K562 (cell line): Measurements from ENCODE around the gene MTCL3.

Experiments
- ATAC-seq: fragments of 200-7000 bp; cut with Tn5 transposase; 3 replicates; pipeline ENCODE4 v1.9.1; 2020; ENCODE audit warnings: moderate library complexity
- BruUV-seq: library from RNA; stranded (reverse); fragments of 400-500 nt; replicated peaks from 2 replicates; lab custom pipeline; 2021; lab: Mats Ljungman, UMichigan
- CTCF ChIA-PET: fragments of 300-600 bp; formaldehyde crosslinking; extraction: SDS; loops from one replicate; lab custom pipeline; 2021; ENCODE audit warnings: low intra/inter-chr PET ratio; lab: Yijun Ruan, JAX
- POLR2A ChIA-PET: fragments of 300-600, 350-650 bp; sonication (Branson Sonifier 250); formaldehyde crosslinking; extraction: SDS; loops from one replicate; lab custom pipeline; 2021; ENCODE audit warnings: antibody characterized with exemption, inconsistent platforms; lab: Yijun Ruan, JAX
- DNase-seq, 4 experiments: peaks; one replicate each; pipeline versions ENCODE4 v3.0.0 to v3.0.0-alpha.2; 2011 to 2018; ENCODE audit warnings: low spot score in 3 of 4, mixed read lengths in 3 of 4; ENCODE audit errors: extremely low read depth in 1 of 4
- FAIRE-seq: peaks from 2 replicates; lab custom pipeline; 2011; peaks lifted over from hg19 to GRCh38; lab: Jason Lieb, UNC
- H2AFZ ChIP-seq: 2 replicates; pipeline ENCODE4 v1.6.0; 2011; ENCODE audit warnings: low read depth, low read length, control low read depth, inconsistent platforms
- H3K27ac ChIP-seq: fragments of 200-600 bp; 3 replicates; pipeline ENCODE4 v1.8.0; 2011; ENCODE audit warnings: low read depth, mild to moderate bottlenecking, control low read depth, inconsistent platforms, low read length, moderate library complexity, mixed read lengths; ENCODE audit errors: extremely low read depth
- H3K27me3 ChIP-seq, 2 experiments: fragments of 300-600 bp in 1 of 2; 2 replicates in 1 of 2; 3 replicates in 1 of 2; pipeline versions ENCODE4 v1.6.0 to v1.8.0; 2011; ENCODE audit warnings: inconsistent platforms in 2 of 2, low read length in 2 of 2, mild to moderate bottlenecking in 1 of 2, mixed read lengths in 1 of 2, moderate library complexity in 1 of 2; ENCODE audit not compliant: control insufficient read depth in 2 of 2, insufficient read depth in 2 of 2
- H3K36me3 ChIP-seq: fragments of 300-600 bp; 3 replicates; pipeline ENCODE4 v1.8.0; 2011; ENCODE audit warnings: mild to moderate bottlenecking, low read length, inconsistent platforms; ENCODE audit not compliant: control insufficient read depth, insufficient read depth
- H3K4me1 ChIP-seq, 2 experiments: fragments of 200-600 bp in 1 of 2; replicated peaks in 1 of 2; 2 replicates in 1 of 2; 3 replicates in 1 of 2; pipeline versions ENCODE4 v1.5.1 to v1.8.0; 2011; ENCODE audit warnings: inconsistent platforms in 2 of 2, low read length in 2 of 2, mild to moderate bottlenecking in 1 of 2, mixed read lengths in 1 of 2, moderate library complexity in 1 of 2; ENCODE audit not compliant: control insufficient read depth in 2 of 2, insufficient read depth in 2 of 2
- H3K4me2 ChIP-seq: 2 replicates; pipeline ENCODE4 v1.6.1; 2011; ENCODE audit warnings: low read length, control low read depth, inconsistent platforms, mixed read lengths; ENCODE audit not compliant: insufficient read depth
- H3K4me3 ChIP-seq: fragments of 200-600 bp; sonication (generic), shearing (Covaris generic); 2 replicates; pipeline ENCODE4 v1.5.1; 2016; ENCODE audit warnings: control low read depth, inconsistent platforms
- H3K79me2 ChIP-seq: fragments of 200-600 bp; 3 replicates; pipeline ENCODE4 v1.8.0; 2011; ENCODE audit warnings: low read length, inconsistent platforms; ENCODE audit not compliant: control insufficient read depth, insufficient read depth
- H3K9ac ChIP-seq, 2 experiments: 2 replicates each; pipeline versions ENCODE4 v1.6.0 to v1.6.1; 2011; ENCODE audit warnings: low read depth in 2 of 2, low read length in 2 of 2, control low read depth in 1 of 2, inconsistent platforms in 1 of 2, mild to moderate bottlenecking in 1 of 2, mixed read lengths in 1 of 2; ENCODE audit not compliant: insufficient read depth in 1 of 2
- H3K9me1 ChIP-seq: one replicate; pipeline ENCODE4 v1.6.0; 2011; ENCODE audit warnings: inconsistent platforms, mild to moderate bottlenecking, low read length, moderate library complexity; ENCODE audit not compliant: control insufficient read depth, insufficient read depth
- H3K9me3 ChIP-seq: replicated peaks from 2 replicates; pipeline ENCODE4 v1.5.1; 2011; ENCODE audit warnings: low read depth, low read length, inconsistent platforms; ENCODE audit not compliant: control insufficient read depth, insufficient read depth
- H4K20me1 ChIP-seq: replicated peaks from 2 replicates; pipeline ENCODE4 v1.6.1; 2011; ENCODE audit warnings: low read length, inconsistent platforms, mixed read lengths; ENCODE audit not compliant: control insufficient read depth, insufficient read depth
- CEBPB ChIP-seq: fragments of 450-650 bp; IDR thresholded peaks from 2 replicates; pipeline ENCODE4 v1.6.1; 2016; ENCODE audit warnings: missing genetic modification characterization, missing compliant biosample characterization
- FOXM1 ChIP-seq, 2 experiments: fragments of 450-650 bp in 1 of 2; sonication (generic) in 1 of 2; formaldehyde crosslinking in 1 of 2; IDR thresholded peaks; 2 replicates each; pipeline versions ENCODE4 v1.6.1 to v1.9.0; 2017 to 2022; ENCODE audit warnings: low read depth in 2 of 2, mild to moderate bottlenecking in 2 of 2, missing genetic modification reagents in 1 of 2, moderate library complexity in 1 of 2
- HDAC1 ChIP-seq, 2 experiments: fragments of 450-650 bp; IDR thresholded peaks; 2 replicates each; pipeline ENCODE4 v1.6.1; 2016 to 2017; ENCODE audit warnings: inconsistent platforms in 1 of 2, mild to moderate bottlenecking in 1 of 2, moderate library complexity in 1 of 2
- HOXB6 ChIP-seq: fragments of 250-450 bp; sonication (Bioruptor Pico); IDR thresholded peaks from 2 replicates; pipeline ENCODE4 v1.5.1; 2022; ENCODE audit warnings: mild to moderate bottlenecking, borderline replicate concordance
- PTRF ChIP-seq: fragments of 450-650 bp; IDR thresholded peaks from 2 replicates; pipeline ENCODE4 v1.6.1; 2016; ENCODE audit warnings: mild to moderate bottlenecking, missing genetic modification characterization, missing compliant biosample characterization
- RBM14 ChIP-seq: fragments of 200-400 bp; formaldehyde crosslinking; IDR thresholded peaks from 2 replicates; pipeline ENCODE4 v1.6.1; 2018; ENCODE audit warnings: low read depth, mild to moderate bottlenecking, low read length, moderate library complexity, borderline replicate concordance; ENCODE audit not compliant: insufficient read depth
- RBM34 ChIP-seq: fragments of 200-400 bp; formaldehyde crosslinking; IDR thresholded peaks from 2 replicates; pipeline ENCODE4 v1.6.1; 2018; ENCODE audit warnings: low read length, borderline replicate concordance; ENCODE audit not compliant: insufficient read depth
- SFPQ ChIP-seq: fragments of 200-400 bp; formaldehyde crosslinking; IDR thresholded peaks from 2 replicates; pipeline ENCODE4 v1.6.1; 2017; ENCODE audit warnings: mild to moderate bottlenecking, low read depth, low read length, moderate library complexity
- SNAPC5 ChIP-seq: fragments of 250-450 bp; sonication (Bioruptor Pico); IDR thresholded peaks from 2 replicates; pipeline ENCODE4 v1.8.0; 2021; ENCODE audit warnings: moderate library complexity, mild to moderate bottlenecking, inconsistent platforms
- TAF7 ChIP-seq: fragments of 450-650 bp; IDR thresholded peaks from 2 replicates; pipeline ENCODE4 v1.6.1; 2016; ENCODE audit warnings: missing genetic modification characterization, missing compliant biosample characterization
- ZNF12 ChIP-seq: sonication (generic); formaldehyde crosslinking; IDR thresholded peaks from 2 replicates; pipeline ENCODE4 v1.4.0; 2020; ENCODE audit warnings: mild to moderate bottlenecking, missing genetic modification reagents
- ZNF121 ChIP-seq: sonication (generic); formaldehyde crosslinking; conservative IDR thresholded peaks from 2 replicates; pipeline ENCODE4 v1.8.0; 2022; ENCODE audit warnings: missing genetic modification reagents
- ZNF175 ChIP-seq: fragments of 200-800 bp; sonication (Bioruptor generic); IDR thresholded peaks from 2 replicates; pipeline ENCODE4 v1.6.1; 2016; ENCODE audit warnings: low read depth, mild to moderate bottlenecking, missing genetic modification characterization, missing compliant biosample characterization
- ZNF384 ChIP-seq: IDR thresholded peaks from 2 replicates; pipeline ENCODE4 v1.6.1; 2012; ENCODE audit warnings: low read depth, low read length, improper control_type of control experiment
- ZNF586 ChIP-seq: fragments of 450-650 bp; formaldehyde crosslinking; conservative IDR thresholded peaks from 2 replicates; pipeline ENCODE4 v1.4.0; 2020; ENCODE audit warnings: mild to moderate bottlenecking, moderate library complexity
- WGBS: fragments of 100-300 bp; shearing (Covaris generic); methylation state at CpG from one replicate; pipeline ENCODE4 v1.1.6; 2016; ENCODE audit warnings: low coverage, mixed read lengths; ENCODE audit not compliant: insufficient coverage; ENCODE audit errors: missing lambda C conversion rate; 5-methylcytosine and 5-hydroxymethylcytosine counted together
- in situ Hi-C: fragments of 300-500 bp; cut with MboI; formaldehyde crosslinking; loops from 4 replicates; pipeline ENCODE4 v1.15.0; 2018; ENCODE audit warnings: inconsistent platforms, mixed read lengths
- intact Hi-C: fragments of 100-400 bp; cut with micrococcal nuclease; formaldehyde crosslinking; loops from 2 replicates; pipeline ENCODE4 v1.14.2; 2022
- TF ChIP-seq, protein P1 (sequence below), 3 experiments: fragments of 200-800 bp in 1 of 3; sonication (Bioruptor generic) in 1 of 3; sonication (generic) in 1 of 3; formaldehyde crosslinking in 1 of 3; IDR thresholded peaks; 2 replicates each; pipeline versions ENCODE4 v1.6.1 to v1.8.0; 2016 to 2022; ENCODE audit warnings: mild to moderate bottlenecking in 2 of 3, missing compliant biosample characterization in 2 of 3, missing genetic modification characterization in 2 of 3, missing genetic modification reagents in 1 of 3

Gene MTCL3

DNA sequence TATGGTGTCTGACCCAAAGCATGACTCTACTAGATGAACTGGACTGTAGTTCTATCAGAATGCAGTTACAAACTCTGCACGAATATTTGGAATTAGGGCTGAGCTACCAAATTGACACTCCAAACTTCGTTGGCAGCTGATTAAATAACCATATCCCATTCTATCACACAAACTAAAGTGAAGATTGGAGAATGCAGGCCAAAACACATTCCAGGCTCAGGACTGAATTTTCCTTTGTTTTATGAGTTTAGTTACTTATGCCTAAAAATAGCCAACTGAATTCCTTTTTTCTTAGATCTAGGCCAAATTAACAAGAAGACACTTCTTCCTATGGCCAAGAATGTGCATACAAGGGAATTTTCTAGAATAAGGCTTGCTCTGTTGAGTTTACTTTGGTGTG, 50.2 kb downstream of the MTCL3 start:
- BruUV-seq: no TSS peak

More for the DNA sequence above, 50.2 kb downstream of the MTCL3 start:
- in situ Hi-C loops (no loop called here), intact Hi-C loops (no loop called here)
- TF ChIP-seq, protein P1, sequence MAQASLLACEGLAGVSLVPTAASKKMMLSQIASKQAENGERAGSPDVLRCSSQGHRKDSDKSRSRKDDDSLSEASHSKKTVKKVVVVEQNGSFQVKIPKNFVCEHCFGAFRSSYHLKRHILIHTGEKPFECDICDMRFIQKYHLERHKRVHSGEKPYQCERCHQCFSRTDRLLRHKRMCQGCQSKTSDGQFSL (CRISPR knock-in tag; IDR thresholded peaks at IDR 0.05): no peak
- TF ChIP-seq, protein P1 (tag; IDR thresholded peaks at IDR 0.05): no peak
- no peak for TF ChIP-seq ZNF586
- TF ChIP-seq FOXM1 (IDR thresholded peaks at IDR 0.05; ENCODE audit: low read depth): no peak
- TF ChIP-seq FOXM1 (CRISPR knock-in tag; IDR thresholded peaks at IDR 0.05; ENCODE audit: low read depth): no peak
- no peak for TF ChIP-seq HOXB6
- TF ChIP-seq RBM14: no peak
- no peak for TF ChIP-seq SFPQ
- TF ChIP-seq SNAPC5 (CRISPR knock-in tag): no peak
- no peak for TF ChIP-seq CEBPB (tag)
- no peak for TF ChIP-seq ZNF175 (CRISPR knock-in tag)
- no peak for TF ChIP-seq PTRF
- TF ChIP-seq TAF7: no peak
- TF ChIP-seq ZNF12 (CRISPR knock-in tag): no peak
- no peak for TF ChIP-seq RBM34
- TF ChIP-seq ZNF121: no peak
- TF ChIP-seq HDAC1 (IDR thresholded peaks at IDR 0.05): no peak
- no peak for TF ChIP-seq ZNF384
- Histone ChIP-seq H3K4me3 (no peak overlapping the region), H3K79me2 (no peaks in the 10 kb centered on the region), H3K4me1 (no peaks in the 10 kb centered on the region), H3K9me1 (no peaks in the 10 kb centered on the region), H3K9me3 (no peaks in the 10 kb centered on the region), H4K20me1 (no peaks in the 10 kb centered on the region), H3K4me2 (no peak overlapping the region), H3K27ac (no peak overlapping the region), H2AFZ (no peak overlapping the region), H3K36me3 (no peaks in the 10 kb centered on the region), H3K27me3 (peaks cover 0 to 2% of the 10 kb centered on the region in 2 experiments; a peak in 1 of 5 replicates), H3K9ac (no peak overlapping the region)
- no peak for ATAC-seq
- WGBS: 0% methylated on average over 2 of the region's 2 CpGs
- no peak for FAIRE-seq
- ChIA-PET POLR2A (no interaction called here), CTCF (no interaction called here)
- no peak for DNase-seq
